Inflammatory macrophage (primary cell): ENCODE data around the gene C11orf91.
"Not testable (repeated sequence)": the region's sequence is repeated elsewhere in the genome, so short reads cannot be mapped to it uniquely, and the experiment has no call there.

Source experiments
- DNase-seq, 2 donors: peaks; one replicate each; pipeline ENCODE4 v3.0.0-alpha.2; 2020 to 2022
- total RNA-seq, 18 experiments: gene quantifications; one replicate each; lab custom pipeline; 2026; ENCODE audit warnings: mixed read lengths in 6 of 18, inconsistent platforms in 2 of 18; lab: John Stamatoyannopoulos, UW

The C11orf91 gene
- total RNA-seq: 0 to 0.21 (median 0.04) reads per million in 18 experiments

GRCh38 chr11:33700502-33701271, at the start of gene C11orf91:
Gene C11orf91 (minus strand): TSS chr11:33700826. CDS start chr11:33700740, 86 bp downstream.
- DNase-seq: peak; percentile 89 to 92

- DNase-seq: no peak
Measured at GRCh38 chr11:33747979-33748378, 47.4 kb upstream of the C11orf91 start.

GRCh38 chr11:33743291-33743690, 42.7 kb upstream of the C11orf91 start:
- DNase-seq: no peak

GRCh38 chr11:33742249-33742851, 41.7 kb upstream of the C11orf91 start:
- DNase-seq: peak in 1 of 2 donors; percentile 53

GRCh38 chr11:33741806-33742205, 41.2 kb upstream of the C11orf91 start:
- no peak for DNase-seq

- no peak for DNase-seq
Measured at GRCh38 chr11:33737362-33737821, 36.8 kb upstream of the C11orf91 start.

- DNase-seq: peak; percentile 71 to 78
Measured at GRCh38 chr11:33736148-33736812, 35.7 kb upstream of the C11orf91 start, which contains the start of gene CD59. Gene CD59 (minus strand): TSS chr11:33736423. CDS start chr11:33722445, 13,978 bp downstream.

GRCh38 chr11:33735271-33736147, 34.9 kb upstream of the C11orf91 start:
- peak; percentile 33 to 38 for DNase-seq

- DNase-seq: no peak
Measured at GRCh38 chr11:33734441-33735270, 34.0 kb upstream of the C11orf91 start.

GRCh38 chr11:33733980-33734379, 33.4 kb upstream of the C11orf91 start:
- DNase-seq: no peak

GRCh38 chr11:33731723-33732531, 31.3 kb upstream of the C11orf91 start:
- DNase-seq: peak; percentile 87 to 89

- no peak for DNase-seq
Measured at GRCh38 chr11:33730716-33731115, 30.1 kb upstream of the C11orf91 start.

GRCh38 chr11:33729072-33729664, 28.5 kb upstream of the C11orf91 start:
- DNase-seq: not testable (repeated sequence)

- peak in 1 of 2 donors; percentile 29 for DNase-seq
Measured at GRCh38 chr11:33727539-33727938, 26.9 kb upstream of the C11orf91 start.

GRCh38 chr11:33725496-33725895, 24.9 kb upstream of the C11orf91 start:
- no peak for DNase-seq

- peak; percentile 66 to 75 for DNase-seq
Measured at GRCh38 chr11:33724644-33725035, 24.0 kb upstream of the C11orf91 start.

GRCh38 chr11:33723238-33723881, 22.7 kb upstream of the C11orf91 start:
- DNase-seq: peak; percentile 42 to 52

- DNase-seq: peak; percentile 80 to 86
Measured at GRCh38 chr11:33722590-33723234, 22.1 kb upstream of the C11orf91 start.

- DNase-seq: no peak
Measured at GRCh38 chr11:33721984-33722383, 21.4 kb upstream of the C11orf91 start.
